ENCODE data around the gene TUBG1.

Gene TUBG1

DNA sequence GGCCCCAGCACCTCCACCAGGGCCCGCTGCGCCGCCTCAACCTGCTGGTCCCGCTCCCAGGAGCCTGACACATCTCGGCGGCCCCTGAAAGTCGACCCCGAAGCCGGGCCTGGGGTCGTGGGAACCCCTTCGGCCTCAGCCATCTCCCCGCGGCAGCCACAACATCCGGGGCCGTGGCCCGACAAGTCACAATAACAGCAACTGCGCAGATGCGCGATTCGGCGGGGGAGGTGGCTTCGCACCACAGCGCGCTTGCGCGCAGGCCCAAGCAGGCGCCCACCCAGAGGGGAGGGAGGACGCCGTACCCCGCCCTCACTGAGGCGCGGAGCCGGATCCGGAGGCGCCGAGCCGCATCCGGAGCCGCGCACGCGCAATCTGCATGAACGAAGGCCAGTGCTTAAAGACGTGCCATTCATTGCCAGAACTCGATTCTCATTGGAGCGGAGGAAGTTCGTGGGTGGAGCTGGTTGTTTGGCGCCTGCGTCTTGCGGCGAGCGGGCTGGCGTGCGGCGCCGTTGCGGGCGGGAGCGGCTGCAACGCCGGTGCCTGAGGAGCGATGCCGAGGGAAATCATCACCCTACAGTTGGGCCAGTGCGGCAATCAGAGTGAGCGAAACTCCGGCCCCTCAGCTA, at the start of gene TUBG1, which contains the start of gene RETREG3:
Gene TUBG1, plus strand, starts transcription at position 502 of the 632 bp plus-strand sequence. Its CDS starts 55 bp downstream, at position 557.
Gene RETREG3, minus strand, starts transcription at position 193 of the 632 bp plus-strand sequence. Its CDS starts 50 bp downstream, at position 143.
- peak; percentile 99 for DNase-seq

DNA sequence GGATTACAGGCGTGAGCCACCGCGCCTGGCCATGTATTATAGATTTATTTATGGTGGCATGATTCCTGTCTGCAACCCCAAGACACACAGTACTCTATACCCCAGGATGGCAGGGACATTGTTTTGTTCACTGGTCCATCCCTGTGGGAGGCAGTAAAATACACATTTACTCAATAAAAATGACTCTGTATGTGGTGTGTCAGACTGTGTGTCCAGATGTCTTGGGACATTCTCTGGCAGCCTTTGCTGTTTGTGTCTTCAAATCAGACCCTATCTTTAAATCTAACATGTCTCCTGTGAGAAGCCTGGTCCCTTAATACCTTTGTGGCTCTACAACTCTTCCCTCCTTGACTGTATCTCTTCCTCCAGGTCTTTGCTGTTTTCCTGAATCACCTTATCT, 49.2 kb upstream of the TUBG1 start:
- no peak for DNase-seq

DNA sequence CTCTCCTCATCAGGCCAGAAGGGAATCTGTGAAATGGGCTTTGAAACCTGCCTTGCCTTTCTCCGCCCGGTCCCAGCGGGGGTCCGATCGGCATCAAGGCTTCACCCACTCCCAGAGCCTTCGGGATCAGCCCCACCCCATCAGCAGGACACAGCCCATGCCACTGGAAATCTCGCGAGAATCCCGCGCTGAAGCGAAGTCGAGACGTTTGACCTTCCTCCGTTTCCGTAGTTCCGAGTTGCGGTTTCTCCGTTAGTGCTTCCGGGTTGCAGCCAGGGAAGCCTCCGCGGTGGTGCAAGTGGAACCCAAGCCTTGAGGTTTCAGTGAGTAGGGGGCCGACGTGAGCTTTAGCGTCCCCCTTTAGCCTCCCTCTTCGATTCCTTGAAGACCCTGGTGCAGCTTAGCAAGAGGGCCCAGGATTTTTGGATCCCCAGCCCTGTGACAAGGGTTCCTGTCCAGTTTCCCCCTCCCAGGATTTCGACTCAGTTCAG, 47.5 kb upstream of the TUBG1 start, which contains the start of gene COASY:
Gene COASY, plus strand, starts transcription at position 252 of the 491 bp plus-strand sequence. CDS start 475 bp downstream, outside the sequence.
- DNase-seq: peak; percentile 98

DNA sequence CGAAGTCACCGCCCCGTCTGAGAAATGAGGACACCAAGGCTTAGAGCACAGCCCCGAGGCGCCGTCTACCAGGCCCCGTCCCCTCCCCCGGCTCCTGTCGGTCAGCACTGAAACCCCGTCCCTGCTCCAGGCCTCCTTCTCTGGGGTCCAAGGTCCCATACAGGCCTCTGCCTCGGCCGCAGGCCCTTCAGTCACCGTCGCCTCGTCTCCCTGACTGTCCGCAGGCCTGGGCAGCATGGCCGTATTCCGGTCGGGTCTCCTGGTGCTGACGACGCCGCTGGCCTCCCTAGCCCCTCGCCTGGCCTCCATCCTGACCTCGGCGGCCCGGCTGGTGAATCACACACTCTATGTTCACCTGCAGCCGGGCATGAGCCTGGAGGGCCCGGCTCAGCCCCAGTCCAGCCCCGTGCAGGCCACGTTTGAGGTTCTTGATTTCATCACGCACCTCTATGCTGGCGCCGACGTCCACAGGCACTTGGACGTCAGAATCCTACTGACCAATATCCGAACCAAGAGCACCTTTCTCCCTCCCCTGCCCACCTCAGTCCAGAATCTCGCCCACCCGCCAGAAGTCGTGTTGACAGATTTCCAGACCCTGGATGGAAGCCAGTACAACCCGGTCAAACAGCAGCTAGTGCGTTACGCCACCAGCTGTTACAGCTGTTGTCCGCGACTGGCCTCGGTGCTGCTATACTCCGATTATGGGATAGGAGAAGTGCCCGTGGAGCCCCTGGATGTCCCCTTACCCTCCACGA, 46.9 kb upstream of the TUBG1 start:
- DNase-seq: no peak

DNA sequence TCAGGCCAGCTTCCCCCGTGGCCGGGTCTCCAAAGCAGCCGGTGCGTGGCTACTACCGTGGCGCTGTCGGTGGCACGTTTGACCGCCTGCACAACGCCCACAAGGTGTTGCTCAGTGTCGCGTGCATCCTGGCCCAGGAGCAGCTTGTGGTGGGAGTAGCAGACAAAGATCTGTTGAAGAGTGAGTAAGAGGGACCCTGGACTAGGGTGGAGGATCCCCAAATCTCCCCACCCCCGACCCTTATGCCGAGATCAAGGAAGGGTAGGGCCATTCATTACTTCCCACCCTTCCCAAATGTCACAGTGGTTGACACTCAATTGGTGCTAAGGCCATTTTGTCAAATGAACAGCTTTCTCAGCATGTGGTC, 46.4 kb upstream of the TUBG1 start:
- no peak for DNase-seq

DNA sequence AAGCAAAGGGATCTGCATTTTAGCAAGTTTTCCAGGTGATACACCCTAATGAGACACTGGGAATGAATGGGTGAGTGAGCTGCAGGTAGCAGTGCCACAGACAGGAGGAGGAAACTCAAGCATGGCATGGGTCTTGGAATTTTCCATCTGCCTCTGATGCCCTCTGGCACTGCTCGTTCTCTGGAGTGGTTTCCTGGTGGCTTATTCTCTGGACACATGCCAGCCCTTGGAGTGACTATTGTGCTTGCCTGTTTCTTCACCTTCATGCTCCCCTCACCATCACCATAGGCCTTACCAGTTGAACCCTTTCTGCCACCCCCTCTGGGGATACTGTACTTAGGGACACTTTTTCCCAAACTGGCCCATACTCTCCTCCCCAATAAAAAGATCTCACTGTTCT, 45.9 kb upstream of the TUBG1 start:
- DNase-seq: no peak

DNA sequence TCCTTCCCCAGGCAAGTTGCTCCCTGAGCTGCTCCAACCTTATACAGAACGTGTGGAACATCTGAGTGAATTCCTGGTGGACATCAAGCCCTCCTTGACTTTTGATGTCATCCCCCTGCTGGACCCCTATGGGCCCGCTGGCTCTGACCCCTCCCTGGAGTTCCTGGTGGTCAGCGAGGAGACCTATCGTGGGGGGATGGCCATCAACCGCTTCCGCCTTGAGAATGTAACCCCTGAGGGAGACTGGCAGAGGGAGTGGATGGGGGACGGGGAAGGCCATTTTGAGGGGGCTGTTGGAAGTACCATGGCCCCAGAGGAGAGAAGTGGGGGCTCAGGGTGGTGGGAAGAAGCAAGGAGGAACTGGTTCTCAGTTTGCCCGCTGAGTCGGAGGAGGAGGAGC, 45.5 kb upstream of the TUBG1 start:
- DNase-seq: no peak

DNA sequence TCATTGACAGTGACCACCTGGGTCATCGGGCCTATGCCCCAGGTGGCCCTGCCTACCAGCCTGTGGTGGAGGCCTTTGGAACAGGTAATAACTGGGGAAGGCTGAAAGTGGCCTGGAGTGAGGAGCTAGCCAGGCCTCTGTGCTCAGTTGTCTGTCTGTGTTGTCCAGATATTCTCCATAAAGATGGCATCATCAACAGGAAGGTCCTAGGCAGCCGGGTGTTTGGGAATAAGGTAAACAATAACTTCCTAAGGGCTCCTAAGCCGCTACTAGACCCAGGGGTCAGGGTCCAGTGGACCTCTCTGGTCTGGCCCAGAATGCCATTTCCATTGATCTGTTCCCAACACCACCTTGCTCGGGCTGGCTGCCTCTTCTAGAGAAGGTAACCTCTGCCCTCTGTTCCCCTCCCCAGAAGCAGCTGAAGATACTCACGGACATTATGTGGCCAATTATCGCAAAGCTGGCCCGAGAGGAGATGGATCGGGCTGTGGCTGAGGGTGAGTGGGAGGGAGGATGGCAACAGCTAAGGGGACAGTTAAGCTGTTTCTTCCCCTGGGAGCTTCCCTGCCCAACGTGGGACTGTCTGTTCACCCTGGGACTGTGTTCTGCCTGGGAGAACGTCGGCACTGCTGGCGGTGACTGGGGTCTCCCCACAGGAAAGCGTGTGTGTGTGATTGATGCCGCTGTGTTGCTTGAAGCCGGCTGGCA, 44.5 kb upstream of the TUBG1 start:
- DNase-seq: peak; percentile 18

DNA sequence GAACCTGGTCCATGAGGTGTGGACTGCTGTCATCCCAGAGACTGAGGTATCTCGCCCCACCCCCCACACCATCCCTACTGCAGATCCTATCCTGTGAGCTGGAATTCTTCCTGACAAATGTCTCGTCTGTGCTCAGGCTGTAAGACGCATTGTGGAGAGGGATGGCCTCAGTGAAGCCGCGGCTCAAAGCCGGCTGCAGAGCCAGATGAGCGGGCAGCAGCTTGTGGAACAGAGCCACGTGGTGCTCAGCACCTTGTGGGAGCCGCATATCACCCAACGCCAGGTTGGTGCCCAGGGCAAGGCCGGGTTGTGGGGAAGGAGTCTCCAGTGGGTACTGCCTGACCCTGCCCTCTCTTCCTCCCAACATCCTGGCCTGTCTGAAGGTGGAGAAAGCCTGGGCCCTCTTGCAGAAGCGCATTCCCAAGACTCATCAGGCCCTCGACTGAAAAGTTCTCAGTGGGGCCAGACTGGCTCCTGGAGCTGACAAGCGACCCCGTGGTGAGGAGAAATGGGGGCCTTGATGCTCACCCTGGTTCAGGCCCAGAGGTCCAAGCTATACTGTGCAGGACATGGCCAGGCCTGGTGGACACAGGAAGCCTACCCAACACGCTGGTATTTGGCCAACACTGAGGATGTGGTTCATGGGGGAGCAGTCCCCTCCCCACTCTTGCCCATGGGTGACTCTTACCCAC, 43.8 kb upstream of the TUBG1 start:
- peak; percentile 16 for DNase-seq

DNA sequence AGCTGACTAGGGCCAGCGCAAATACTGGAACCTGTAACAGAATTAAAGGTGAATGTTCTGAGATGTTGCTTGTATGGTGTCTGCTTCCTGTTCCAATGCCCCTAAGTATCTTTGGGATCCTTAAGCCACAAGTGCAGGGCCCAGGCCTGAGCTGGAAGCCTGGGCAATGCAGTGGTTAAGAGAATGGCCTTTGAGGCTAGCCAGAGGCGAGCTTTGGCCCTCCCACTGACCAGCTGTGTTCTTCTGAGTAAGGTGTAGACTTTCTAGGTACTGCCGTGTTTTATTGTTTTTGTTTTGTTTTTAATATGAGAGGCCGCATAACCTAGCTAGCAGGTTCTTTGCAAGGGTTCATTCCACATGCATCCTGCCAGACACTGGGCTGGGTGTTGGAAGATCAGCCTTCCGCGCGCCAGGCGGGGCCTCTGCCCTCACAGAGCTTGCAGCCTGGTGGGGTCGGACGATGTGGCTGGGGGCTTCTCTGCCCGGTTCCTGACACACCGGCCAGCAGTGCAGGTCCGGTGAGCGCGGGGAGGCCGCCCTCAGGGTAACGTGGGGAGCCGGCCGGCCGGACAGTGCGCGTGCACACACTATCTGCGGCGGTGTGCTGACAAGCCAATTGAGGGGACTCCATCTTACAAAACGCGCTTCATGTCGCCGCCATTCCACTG, 43.1 kb upstream of the TUBG1 start:
- no peak for DNase-seq

DNA sequence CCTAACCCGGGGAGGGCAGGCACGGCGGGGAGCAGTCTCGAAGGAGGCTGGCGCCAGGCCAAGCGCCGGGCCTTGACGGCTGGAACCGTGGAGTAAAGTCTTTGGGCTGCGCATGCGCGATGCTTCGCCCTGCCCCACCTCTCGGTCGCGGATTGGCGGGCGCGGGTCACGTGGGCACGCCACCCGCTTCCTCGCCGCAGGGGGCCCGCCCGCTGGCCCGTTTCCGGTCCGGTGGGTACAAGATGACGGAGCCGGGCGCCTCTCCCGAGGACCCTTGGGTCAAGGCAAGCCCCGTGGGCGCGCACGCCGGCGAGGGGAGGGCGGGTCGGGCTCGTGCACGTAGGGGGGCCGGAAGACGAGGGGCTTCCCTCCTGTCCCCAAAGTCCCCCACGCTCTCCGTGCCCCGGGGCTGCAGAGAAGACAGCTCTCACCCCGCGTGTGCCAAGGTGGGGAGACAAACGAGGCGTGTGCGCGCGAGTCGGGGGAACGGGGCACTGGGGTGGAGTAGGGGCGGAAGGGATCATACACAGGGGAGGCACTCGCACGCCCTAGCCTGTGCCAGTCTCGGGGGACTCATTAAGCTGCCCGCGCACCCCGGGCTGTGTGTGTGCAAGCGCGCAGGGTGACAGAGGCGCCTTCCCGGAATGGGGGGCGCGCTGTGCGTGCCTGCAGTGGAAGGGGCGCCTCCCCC, 42.5 kb upstream of the TUBG1 start, which contains the start of gene MLX:
Gene MLX, plus strand, starts transcription at position 218 of the 691 bp plus-strand sequence. Its CDS starts 25 bp downstream, at position 243.
- peak; percentile 93 for DNase-seq

DNA sequence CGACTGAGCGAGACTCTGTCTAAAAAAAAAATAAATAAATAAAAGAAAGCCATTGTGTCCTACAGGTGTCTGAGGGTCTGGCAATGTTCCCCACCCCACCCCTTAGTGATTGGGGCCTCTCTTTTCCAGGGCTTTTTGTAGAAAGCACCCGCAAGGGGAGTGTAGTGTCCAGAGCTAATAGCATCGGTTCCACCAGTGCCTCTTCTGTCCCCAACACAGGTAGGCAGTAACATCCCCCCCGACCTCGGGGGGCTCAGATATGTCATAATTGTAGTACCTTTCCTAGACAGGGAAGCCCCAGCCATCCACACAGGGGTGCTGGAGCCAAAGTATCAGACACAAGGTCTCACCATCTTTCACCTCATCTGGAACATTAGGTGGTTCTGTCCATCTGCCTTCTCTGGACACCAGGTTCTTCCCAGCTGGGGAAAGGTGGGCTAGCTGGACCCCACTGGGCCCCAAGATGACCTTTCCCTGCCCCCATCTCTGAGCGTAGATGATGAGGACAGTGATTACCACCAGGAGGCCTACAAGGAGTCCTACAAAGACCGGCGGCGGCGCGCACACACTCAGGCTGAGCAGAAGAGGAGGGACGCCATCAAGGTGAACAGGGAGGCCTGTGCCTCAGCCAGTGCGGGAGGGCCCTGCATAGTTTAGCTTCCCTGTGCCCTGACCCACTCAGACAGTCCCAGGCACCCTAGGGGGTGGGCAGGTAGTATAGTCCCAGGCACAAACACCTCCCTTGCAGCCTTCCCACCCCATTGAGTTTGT, 41.0 kb upstream of the TUBG1 start:
- DNase-seq: peak; percentile 19

DNA sequence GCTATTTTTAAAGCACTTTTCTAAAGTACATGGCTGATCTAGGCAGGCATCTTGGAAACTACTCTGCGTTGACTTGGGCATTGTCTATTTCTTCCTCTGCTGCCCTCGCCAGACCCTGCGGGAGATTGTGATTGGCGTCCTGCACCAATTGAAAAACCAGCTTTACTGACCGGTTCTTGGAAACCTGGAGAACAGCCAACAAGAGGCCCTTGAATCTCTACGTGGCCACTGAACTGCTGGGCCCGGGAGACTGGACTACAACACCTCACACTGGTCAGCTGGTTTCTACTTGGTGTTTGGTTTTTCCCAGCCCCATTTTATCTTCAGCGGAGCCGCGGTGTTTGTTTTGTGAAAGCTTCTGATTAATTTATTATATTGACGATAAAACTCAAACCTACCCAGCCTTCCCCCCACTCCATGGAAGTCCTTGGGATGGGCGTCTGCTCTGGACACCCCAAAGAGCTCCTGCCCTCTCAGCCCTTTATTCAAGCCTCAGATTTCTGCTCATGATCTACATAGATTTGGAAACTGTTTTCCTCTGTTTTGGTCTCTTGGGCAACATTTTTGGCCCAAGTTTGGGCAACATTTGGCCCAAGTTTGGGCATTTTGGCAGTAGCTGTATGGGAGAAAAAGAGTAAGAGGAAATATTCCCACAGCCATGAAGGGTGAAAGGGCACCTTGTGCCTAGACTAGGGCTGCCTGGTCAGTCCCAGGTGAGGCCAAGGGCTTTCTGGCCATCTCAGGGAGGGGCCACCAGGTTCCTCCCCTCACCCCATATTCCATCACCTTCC, 37.9 kb upstream of the TUBG1 start:
- no peak for DNase-seq

DNA sequence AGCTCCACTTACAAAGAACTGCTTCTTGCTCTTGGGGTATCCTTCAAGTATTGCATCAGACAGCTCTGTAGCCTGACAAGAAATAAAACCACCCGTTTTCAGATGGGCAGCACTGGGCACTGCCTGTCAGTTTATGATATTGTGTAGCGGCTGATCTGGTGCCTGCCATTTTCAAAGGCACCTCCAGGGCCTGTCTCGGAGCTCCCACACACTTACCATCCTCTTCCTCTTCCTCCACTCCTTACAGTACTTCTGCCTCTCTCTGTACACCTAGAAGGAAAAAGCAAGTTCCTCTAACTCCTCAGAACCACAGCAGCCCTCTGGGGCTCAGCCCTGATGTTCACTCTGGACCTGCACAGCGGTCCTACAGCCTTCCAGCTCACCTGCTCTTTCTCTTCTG, 36.4 kb upstream of the TUBG1 start:
- DNase-seq: no peak

DNA sequence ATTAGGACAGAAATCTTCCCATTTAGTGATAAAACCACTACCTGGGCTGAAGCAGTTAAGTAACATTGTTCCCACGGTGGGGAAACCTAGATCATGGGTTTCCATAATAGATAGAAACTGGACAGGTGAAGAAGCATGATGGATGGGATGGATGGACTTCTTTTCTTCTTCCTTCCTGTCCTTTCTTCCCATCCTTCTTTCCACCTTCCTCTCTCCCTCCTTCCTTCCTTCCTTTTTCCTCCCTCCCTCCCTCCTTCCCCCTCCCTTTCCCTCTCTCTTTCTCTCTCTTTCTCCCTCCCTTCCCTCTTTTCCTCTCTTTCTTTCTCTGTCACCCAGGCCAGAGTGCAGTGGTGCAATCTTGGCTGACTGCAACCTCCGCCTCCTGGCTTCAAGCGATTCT, 35.0 kb upstream of the TUBG1 start:
- no peak for DNase-seq

DNA sequence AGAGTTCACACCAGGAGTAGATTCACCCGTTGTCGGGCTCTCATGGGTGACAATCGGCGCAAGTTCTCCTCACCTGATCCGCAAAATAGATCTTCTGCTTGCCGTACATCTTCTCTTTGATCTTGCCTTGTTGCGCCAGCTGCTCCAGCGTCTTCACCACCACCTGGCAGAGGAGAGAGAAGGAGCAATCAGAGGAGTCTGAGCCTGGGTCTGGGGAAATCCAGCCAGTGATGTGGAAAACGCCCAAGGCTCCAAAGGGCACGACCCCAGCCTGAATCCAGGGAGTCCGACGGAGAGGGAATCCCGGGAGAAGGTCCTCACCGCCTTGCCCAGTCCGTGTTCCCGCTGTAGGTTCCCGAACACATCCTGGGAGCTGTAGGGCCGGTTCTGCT, 32.3 kb upstream of the TUBG1 start:
- DNase-seq: no peak

DNA sequence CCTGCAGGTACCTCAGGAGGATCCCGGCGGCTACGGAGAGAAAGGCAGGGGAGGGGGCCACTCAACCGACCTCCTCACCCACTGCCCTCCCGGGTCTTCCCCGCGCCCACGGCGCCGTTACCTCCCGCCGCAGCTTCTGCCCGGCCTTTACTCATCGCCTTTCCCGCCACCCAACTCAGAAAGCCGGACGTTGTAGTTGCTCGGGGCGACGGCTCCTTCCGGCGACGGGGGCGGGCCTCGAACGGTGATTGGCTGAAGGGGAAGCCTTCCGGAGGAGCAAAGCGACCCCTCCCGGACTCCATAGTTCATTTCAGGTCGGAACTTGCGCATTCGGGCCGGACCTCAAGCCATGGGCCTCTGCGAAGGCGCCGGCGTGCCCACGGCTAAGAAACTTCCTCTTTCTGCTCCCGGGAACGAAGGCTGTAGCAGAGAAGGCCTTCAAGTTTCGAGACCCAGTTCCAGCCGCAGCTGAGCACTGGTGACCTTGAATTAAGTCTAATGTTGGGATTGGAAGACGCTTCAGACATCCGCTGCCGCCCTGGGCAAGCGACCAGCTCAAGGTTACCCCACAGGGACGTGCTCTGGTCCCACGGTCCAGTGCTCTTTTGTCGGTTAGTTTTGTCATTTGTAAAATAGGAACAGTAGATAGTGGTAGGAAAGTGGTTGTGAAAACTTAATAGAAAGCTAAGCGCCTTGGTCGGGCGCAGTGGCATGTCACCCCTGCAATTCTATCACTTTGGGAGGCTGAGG, 31.8 kb upstream of the TUBG1 start, which contains the start of gene PSMC3IP:
Gene PSMC3IP, minus strand, starts transcription at position 198 of the 750 bp plus-strand sequence. Its CDS starts 43 bp downstream, at position 155.
- peak; percentile 97 for DNase-seq

DNA sequence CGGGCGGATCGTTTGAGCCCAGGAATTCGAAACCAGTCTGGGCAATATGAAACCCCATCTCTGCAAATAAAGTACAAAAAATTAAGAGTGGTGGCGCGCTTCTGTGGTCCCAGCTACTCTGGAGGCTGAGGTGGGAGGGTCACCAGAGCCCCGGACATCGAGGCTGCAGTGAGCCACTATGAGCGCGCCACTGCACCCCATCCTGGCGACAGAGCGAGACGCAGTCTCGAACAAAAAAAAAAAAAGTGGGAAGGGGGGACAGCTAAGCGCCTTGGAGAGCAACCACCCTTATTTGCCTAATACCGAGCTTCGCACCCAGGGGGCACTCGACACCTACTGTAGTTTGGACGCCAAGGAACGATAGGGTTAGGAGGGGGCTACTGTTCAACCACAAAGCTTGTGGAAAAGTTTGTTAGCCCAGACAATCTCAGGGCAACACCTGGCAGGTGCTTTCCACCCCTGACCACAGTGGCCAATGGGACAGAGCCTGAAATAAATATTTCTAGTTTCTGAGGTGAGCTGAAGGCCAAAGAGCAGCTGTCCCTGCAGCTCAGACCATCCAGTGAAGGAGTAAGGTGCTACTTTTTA, 31.1 kb upstream of the TUBG1 start:
- DNase-seq: peak; percentile 81

All from right hindlimb (tissue), 1 donor.